HG03280 (cell line): ENCODE results near the gene CCDC12.

Source experiments
- ATAC-seq: cut with Tn5 transposase; IDR thresholded peaks from one replicate; pipeline ENCODE4 v1.9.1; 2021; ENCODE audit warnings: mild to moderate bottlenecking, moderate library complexity; ENCODE audit not compliant: unreplicated experiment

The CCDC12 gene

DNA sequence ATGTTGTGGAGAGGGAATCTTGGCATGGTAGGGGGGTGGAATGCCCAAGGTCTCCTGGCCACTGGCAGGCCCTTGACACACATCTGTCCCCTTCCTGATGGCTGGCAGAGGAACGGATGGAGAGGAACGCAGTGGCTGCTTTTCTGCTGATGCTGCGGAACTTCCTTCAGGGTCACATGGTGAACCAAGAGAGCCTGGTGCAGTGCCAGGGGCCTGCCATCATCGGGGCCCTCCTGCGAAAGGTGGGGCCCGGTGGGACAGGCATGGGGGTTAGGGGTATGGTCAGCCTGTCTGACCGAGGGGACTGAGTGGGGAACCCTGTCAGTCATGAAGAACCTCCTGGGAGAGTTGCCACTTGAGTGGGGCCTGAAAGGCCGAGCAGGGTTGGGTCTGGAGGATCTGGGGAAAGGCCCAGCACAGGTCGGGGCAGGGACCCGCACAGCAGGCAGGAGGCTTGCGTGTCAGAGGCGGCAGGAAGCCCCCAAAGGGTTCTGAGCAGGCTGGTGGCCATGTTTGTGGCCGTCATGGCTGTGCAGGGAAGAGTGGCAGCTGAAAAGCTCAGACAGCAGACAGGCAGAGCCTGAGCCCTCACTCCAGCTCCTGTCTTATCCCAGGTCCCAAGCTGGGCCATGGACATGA lies 21.0 kb upstream of the CCDC12 start:
- ATAC-seq = no peak

DNA sequence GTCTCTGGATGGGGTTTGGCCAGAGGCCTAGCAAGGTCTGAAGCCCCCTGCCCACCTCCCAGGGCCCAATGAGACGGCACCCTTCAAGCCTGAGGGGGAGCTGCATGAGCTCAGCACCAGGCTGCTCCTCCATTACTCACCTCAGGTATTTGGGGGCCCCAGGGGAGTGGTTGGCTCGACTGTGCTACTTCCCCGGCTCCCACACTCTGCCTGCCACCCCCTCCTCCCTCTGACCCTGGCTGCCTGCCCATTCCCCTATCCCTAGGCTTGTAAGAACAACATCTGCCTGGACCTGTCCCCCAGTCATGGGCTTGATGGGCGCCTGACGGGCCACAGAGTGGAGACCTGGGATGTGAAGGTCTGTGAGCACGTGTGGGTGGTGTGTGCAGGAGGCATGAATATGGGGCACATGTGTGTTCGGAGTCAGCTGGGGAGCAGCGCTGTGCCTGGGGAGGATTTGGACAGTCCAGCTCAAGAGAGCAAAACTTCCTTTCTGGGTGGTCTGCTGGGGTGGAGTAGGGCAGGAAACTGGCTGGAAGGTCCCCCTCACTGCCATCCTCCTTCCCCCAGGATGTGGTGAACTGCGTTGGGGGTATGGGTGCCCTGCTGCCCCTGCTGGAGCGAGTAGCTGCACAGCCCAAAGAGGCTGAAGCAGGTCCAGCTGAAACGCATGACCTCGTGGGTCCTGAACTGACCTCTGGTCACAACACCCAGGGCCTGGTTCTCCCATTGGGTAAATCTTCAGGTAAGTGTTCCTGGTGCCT lies 20.3 kb upstream of the CCDC12 start:
- no peak for ATAC-seq

DNA sequence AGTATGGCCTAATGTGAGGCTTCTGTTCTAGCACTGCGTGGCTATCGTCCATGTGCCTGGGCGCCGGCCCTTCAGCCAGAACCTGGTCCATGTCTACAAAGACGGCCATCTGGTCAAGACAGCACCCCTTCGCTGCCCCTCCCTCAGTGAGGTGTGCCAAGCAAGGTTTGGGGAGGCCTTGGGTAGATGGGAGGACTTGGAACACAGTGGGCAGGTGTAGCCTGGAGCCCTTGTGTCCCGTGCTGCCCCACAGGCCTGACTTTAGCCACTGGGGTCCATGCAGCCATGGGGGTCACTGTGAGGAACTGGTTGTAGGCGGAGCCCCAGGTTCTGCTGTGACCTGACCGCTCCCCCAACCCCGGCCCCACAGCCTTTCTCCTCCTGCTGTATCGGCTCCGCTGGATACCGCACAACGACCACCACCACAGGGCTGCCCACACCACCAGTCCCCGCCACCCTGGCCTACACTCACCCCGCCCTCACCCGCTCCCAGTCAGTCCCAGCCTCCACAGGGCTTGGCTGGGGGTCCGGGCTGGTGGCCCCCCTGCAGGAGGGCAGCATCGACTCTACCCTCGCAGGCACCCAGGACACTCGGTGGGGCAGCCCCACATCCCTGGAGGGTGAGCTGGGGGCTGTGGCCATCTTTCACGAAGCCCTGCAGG lies 19.5 kb upstream of the CCDC12 start:
- ATAC-seq = no peak

DNA sequence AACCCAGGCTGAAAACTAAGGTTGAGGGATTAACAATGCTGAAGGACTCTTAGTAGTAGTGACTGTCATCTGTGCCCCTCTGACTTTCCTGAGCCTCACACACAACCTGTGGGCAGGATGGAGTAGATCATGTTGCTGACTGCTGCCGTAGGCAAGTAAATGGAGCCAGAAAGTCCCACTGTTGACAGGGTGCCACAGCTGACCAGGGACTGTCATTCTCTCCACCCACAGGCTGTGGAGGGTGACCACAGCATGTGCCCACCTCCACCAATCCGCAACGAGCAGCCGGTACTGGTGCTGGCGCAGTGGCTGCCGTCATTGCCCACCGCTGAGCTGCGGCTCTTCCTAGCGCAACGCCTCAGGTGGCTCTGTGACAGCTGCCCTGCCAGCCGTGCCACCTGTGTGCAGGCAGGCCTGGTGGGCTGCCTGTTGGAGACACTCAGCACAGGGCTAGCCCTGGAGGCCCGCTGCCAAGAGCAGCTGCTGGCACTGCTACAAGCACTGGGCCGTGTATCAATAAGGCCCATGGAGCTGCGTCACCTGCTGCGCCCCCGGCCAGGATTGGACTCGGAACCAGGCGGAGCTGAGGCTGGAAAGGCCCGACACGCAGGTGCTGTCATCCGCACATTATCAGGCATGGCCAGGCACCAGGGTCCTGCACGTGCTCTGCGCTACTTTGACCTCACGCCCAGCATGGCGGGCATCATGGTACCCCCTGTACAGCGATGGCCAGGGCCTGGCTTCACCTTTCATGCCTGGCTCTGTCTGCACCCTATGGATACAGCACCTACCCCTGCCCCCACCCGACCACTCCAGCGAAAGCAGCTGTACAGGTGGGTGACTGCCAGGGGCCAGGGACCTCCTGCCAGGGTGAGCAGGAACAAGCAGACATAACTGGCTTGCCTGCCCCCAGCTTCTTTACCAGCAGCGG lies 18.5 kb upstream of the CCDC12 start:
- no peak for ATAC-seq

DNA sequence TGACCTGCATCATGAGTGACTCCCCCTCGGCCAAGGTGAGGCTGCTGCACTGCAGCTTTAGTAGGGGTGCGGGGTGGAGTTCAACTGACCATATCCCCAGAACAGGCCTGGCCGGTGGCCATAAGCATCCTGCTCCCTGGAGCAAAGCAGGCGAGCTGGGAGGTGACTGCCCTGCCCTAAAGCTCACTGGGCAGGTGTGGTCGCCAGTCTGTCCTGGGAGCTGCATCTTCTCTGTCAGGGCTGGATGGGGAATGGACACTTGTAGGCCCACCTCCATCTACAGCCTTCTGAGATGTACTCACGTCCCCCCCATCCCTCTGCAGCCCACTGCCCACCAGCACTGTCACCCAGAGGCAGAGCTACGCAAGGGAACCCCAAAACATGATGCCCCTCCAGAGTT lies 17.4 kb upstream of the CCDC12 start:
- ATAC-seq = no peak

DNA sequence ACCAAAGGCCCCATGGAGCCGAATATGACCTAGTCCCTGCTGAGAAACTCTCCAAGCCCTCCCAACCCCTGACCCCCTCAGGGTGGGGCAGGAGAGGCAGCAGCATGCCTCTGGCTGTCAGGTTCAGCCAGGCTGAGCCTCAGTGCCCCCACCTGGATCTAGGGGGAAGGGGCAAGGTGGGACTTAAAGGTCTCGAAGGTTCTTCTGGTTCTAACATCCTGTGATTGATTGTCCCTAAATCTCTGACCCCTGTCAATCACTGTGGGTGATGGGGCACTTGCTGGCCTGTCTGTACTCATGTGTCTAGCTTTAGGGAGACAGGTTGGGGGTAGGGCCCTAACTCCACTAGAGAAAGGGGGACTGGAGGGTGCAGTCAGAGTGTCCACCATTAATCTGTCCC lies 16.7 kb upstream of the CCDC12 start:
- no peak for ATAC-seq

DNA sequence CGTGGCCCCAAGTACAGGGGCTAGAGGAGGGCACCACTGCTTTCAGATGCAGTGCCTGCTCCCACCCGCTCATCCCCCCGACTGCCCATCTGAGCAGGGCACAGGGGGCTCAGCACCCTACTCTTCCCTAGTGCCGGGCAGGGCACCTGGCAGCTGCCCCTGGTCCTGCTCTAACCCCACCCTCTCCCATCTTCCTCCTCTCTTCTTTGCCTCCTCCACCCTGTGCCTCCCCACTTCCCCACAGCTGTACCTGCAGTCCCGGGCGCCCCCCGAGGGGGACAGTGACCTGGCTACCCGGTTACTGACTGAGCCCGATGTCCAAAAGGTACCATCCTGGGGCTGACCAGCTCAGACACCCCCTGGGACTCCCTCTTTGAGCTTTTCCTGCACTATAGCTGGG lies 15.7 kb upstream of the CCDC12 start:
- no peak for ATAC-seq

DNA sequence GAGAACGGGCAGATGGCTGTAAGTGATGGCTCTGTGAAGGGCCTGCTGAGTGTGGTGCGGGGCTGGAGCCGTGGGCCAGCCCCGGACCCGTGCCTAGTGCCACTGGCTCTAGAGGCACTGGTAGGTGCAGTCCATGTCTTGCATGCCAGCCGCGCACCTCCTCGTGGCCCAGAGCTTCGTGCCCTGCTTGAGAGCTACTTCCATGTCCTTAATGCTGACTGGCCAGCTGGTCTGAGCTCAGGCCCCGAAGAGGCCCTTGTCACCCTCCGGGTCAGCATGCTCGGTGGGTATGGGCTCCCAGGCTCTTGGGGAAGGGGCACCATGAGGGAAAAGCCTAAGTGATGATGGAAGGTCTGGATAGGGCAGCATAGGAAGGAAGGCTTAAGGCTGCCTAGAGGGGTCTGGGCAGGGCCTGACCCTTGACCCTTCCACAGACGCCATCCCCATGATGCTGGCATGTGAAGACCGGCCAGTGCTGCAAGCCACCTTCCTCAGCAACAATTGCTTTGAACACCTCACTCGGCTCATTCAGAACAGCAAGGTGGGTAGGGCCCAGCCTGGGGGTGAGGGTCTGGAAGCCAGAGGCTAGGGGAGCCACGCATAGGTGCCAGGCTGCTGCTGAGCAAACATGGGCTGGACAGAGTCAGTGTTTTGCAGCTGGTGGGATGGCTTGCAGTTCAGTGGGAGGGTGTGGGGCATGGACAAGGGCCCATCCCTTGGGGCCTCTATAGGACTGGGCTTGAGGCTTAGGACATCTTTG lies 15.0 kb upstream of the CCDC12 start:
- no peak for ATAC-seq

DNA sequence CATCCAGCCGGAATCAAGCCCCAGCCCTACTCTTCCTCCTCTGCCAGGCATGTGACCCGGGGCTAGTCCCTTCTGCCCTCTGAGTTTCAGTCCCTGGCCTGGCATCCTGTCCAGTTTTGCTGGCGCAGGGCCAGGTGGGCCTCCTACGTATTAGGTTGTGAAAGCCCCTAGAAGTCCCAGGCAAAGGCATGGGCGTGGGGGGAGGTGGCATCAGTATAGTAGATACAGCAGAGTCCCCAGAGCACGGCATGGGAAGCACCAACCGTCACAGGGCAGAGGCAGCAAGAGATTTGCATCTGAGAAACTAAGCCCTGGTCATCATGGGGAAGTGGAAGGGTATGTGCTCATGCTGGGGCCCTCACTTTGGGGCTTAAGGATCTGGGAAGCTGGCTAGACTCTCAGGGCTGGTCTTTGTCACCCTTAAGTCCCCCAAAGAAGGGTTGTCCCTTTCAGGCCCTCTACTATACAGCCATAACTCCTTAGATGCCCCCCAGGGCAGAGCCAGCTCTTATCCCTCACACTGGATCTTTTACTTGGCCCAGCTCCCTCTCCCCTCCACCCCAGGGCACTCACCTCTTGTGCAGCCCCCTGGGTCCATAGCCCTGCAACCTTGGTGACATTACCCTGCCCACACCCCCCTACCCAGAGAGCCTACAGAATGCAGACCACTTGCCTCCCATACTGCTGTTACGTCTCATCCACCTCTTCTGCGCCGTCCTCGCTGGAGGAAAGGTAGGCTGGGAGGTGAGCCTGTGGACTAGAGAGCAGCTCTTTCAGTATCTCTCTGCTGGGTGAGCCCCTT lies 14.2 kb upstream of the CCDC12 start:
- peak; percentile 30 for ATAC-seq

DNA sequence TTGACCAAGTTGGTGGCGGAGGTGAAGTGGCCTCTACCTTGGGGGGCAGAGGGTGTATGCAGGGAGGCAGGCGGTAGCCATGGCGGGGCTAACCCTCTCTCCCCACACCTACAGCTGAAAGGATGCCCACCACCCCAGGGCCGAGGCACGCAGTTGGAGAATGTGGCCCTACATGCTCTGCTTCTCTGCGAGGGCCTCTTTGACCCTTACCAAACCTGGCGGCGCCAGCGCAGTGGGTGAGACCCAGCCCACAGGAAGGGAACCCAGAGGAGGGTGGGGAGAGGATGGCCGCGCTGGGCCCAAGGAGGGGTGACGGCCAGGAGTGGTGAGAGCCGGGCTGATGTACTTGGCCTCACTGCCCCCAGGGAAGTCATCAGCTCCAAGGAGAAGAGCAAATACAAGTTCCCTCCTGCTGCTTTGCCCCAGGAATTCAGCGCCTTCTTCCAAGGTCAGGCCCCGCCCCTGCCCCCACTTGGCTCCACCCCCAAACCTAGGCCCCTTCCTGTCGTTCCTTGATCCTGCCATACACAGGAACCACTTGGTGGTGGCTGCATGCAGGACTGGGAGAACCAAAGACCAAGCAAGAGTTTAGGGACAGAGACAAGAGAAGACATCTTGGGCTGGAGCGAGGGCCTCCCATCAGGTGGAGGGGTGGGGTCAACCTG lies 12.7 kb upstream of the CCDC12 start:
- ATAC-seq = no peak

DNA sequence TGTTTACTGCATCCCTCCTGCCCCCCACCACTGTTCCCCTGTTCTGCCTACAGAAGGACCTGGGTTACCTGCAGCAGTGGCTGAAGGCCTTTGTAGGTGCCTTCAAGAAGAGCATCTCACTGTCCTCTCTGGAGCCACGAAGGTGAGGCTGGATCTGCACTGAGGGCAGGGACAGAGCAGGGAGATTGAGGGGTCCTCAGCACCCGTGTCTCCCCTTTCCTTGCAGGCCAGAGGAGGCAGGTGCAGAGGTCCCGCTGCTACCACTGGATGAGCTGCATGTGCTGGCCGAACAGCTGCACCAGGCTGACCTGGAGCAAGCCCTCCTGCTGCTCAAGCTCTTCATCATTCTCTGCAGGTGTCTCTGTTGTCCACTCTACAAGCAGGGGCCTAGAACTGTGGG lies 12.1 kb upstream of the CCDC12 start:
- ATAC-seq = no peak

DNA sequence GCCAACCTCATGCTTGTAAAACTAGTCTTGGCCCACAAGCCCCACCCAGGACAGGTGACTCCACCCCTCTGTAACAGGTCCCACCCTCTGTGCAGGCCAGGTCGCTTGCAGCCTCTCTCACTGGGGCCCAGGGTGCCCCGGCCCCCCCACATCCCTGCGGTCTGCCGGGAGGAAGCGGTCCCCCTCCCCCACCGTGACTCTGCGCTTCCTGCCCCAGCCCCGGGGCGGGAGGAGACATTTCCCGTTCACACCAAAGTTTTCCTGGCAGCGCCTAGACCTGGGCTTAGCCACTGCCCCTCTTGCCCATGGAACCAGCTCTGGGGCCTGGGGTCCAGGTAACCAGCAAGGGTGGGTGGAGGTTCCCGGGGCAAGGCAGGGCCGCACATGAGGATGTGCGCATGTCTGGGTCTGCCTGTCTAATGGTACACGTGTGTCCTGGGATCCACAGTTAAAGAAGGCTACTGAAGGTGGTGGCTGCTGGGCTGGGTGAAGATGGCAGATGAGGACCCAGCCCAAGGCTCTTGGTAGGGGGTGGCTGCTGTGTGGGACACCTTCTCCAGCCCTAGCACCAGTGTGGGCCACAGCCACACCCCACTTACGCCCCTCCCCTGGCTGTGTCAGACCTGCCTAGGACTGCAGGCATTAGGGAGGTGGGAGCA lies 11.3 kb upstream of the CCDC12 start:
- peak; percentile 83 for ATAC-seq

DNA sequence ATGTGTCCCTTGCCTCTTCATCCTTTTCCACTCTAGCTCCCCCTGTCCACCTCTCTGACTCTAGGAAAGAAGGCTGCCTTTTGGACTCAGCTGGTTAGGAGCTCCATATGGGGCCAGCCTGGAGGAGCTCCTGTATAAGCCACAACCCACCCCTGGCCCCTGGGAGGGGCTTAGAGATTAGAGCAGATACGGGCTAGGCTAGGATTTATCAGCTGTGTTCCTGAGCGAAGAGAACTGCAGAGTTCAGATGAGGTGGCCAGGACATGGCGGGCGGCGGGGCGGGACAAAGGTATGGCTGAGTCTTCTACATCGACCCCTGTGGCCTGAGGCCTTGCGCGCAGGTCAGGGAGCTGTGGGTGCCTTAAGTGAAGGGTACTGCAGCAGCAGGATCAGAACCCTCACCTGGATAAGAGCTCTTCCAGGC lies 10.8 kb upstream of the CCDC12 start:
- ATAC-seq = peak; percentile 9

DNA sequence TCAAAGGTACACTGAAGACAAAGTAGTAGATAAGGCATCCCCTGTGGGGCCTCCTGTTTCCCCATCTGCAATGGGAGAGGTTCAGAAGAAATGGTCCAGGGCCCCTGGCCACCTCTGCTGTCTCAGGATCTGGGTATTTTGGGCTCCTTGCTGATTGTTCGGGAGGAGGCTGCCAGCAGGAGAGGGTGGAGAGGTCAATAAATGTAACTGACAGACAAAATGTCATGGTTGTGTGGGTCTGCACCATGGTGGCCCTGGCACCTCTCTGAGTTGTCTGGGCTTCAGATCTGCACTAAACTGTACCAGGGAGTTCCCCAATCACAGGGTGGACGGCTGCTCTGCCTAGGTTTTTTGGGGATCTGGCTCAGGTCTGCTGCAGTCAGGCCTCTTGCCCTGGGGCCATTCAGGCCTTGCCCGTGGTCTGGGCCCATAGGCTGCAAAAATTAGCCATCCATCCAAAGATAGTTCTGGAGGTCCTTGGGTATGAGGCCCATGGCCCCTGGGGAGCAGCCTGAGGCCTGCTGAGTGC lies 10.3 kb upstream of the CCDC12 start:
- no peak for ATAC-seq

DNA sequence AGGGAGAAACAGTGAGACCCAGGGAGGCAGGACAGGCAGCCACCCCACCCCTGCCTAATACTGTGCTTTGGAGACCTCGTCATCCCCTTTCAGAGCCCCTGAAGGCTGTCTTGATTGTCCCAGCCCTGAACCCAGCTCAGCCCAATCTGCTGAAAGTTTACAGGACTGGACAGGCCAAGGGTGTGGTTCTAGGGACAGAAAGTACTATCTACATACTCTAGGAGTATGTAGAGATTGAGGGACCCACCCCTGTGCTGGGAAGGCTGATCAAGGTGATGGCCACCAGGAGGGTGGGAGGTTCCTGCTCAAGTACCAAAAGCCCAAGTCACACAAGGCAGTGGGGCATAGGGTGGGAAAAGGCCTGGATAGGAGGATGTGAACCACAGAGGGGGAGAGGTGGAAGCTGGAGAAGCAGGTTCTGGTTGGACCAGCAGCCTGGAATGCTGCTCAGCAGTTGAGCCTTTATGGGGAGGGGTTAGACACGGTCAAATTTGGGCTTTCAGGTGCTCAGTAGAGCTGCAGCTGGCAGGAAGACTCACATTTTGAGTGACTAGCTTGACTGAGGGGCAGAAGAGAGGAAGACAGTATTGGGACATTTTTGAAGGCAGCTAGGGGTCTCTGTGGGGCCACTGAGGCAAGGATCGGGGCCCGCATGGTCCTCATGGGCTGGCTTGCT lies 9.6 kb upstream of the CCDC12 start:
- ATAC-seq = no peak

DNA sequence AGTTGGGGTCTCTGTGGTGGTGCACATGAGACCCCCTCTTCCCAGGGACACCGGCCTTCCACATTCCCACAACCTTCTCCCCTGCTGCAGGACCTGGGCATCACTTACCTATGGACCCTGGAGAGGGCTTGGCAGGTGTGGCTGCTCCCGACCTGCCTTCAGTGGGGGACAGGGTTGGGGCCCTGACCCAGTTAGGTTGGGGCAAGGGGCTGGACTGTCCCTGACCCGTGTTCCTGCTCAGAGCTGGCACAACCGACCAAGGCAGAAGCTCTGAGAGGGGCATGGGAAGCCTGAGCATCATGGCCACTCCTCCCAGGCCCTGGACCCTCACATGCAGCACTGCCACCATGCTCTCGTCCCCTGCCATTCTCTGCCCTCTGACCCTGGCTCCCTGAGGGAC lies 9.0 kb upstream of the CCDC12 start:
- no peak for ATAC-seq

DNA sequence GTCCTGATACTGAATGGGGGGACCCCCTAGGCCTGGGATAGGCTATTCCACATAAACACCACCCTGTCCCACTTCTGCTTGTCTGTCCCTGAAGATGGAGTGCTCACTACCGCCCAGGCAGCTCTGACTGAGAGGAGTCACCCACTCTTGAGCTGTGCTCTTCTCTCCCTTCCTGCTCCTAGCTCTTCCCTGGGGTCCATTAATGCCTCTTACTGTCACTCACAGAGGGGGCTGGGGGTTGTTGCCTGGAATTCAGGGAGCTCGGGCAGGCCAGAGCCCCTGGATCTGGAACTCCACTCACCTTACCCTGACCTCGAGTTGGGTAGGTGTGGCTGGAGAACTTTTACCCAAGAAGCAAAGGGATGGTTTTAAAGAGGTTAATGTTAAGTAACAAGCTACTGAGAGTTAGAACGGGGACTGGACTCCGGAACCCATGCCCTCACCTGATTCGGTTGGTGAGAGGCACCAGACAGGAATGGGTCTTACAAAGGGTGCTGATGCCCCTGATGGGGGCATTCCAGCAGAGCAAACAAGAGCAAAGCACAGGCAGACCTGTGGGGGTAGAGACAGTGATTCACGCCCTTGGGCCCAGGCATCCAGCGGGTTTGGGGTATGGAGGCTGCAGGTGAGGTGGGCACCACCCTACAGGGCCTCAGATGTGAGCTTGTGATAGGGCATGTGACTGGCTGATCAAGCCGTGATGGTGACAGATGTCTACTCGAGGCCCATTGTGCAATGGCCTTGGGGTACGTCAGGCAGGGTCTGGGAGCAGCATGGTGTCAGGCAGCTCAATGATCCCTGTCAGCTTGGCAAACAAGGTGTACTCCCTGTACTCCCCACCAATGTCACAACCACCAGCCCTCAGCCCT lies 8.3 kb upstream of the CCDC12 start:
- ATAC-seq = no peak
